GM21528 (cell line): ENCODE results near the gene PLXND1.
"Not testable (repeated sequence)": the region's sequence is repeated elsewhere in the genome, so short reads cannot be mapped to it uniquely, and the experiment has no call there.

ENCODE experiments used
- ATAC-seq: cut with Tn5 transposase; IDR thresholded peaks from one replicate; pipeline ENCODE4 v1.9.1; 2021; ENCODE audit warnings: mild to moderate bottlenecking, moderate library complexity; ENCODE audit not compliant: unreplicated experiment, low FRiP score

PLXND1 gene

DNA sequence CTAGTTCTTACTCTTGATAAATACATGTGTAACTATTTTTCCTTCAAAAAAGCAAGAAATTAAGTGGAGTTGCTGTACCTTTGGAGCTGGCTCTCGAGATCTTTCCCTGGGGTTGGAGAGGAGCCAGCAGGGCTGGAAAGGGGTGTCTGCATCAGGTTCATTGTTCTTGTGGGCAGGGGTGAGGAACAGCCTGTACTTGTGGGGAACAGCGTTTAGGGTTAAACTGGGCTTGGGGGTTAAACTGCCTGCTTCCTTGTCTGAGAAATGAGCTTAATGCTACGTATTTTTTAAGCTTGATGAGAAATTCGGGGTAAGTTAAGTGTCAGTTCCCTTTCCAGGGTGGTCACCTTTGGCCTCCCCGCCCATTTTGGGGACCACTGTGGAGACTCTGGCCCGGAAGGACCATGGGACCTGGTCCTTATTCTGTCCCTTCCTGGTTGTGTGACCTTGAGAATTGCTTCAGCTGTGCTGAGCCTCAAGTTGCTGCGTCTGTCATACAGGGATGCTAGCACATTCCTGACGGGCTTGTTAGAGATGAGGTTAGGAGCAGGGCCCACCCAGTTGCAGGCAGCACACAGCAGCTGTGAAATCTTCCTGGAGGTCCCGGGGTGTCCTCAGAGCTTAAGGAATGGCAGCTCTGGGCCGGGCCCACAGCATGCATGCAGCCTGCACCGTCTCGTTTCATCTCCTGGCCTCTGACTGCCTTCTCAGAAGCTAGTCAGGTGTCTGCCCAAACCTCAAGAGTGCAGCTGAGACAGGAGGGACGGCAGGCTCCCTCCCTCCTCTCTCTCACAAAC lies 51.9 kb downstream of the PLXND1 start:
- no peak for ATAC-seq

GRCh38 chr3:129553719-129554118 lies 52.8 kb downstream of the PLXND1 start:
- ATAC-seq, result no peak

GRCh38 chr3:129553171-129553570 lies 53.3 kb downstream of the PLXND1 start:
- ATAC-seq, result no peak

GRCh38 chr3:129552287-129553050 lies 54.0 kb downstream of the PLXND1 start:
- ATAC-seq, result no peak

- ATAC-seq, result no peak
Measured at GRCh38 chr3:129549805-129550204, 56.7 kb downstream of the PLXND1 start.

DNA sequence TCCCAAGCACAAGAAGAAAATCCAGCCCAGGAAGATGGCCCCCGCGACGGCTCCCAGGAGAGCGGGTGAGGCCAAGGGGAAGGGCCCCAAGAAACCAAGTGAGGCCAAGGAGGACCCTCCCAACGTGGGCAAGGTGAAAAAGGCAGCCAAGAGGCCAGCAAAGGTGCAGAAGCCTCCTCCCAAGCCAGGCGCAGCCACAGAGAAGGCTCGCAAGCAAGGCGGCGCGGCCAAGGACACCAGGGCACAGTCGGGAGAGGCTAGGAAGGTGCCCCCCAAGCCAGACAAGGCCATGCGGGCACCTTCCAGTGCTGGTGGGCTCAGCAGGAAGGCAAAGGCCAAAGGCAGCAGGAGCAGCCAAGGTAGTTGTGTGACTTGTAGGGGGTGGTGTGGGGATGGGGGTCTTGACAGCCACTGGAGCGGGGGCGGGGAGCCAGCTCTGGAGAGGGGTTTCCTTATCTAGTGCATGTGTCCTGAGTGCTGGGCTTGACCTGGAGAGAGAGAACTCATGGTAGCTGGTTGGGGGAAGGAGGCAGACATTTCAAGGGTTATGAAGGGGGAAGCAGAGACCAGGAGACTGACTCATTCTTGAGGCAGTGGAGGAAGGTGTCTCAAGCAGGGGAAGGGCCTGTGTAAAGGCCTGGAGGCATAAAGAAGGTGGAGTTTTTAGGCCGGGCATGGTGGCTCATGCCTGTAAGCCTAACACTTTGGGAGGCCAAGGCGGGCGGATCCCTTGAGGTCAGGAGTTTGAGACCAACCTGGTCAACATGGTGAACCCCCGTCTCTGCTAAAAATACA lies 57.3 kb downstream of the PLXND1 start:
- ATAC-seq, result no peak

- ATAC-seq, result no peak
Measured at GRCh38 chr3:129548104-129548965, 58.1 kb downstream of the PLXND1 start.

- ATAC-seq, result no peak
Measured at GRCh38 chr3:129547241-129547640, 59.2 kb downstream of the PLXND1 start.

GRCh38 chr3:129545951-129546350 lies 60.5 kb downstream of the PLXND1 start:
- not testable (repeated sequence) for ATAC-seq

DNA sequence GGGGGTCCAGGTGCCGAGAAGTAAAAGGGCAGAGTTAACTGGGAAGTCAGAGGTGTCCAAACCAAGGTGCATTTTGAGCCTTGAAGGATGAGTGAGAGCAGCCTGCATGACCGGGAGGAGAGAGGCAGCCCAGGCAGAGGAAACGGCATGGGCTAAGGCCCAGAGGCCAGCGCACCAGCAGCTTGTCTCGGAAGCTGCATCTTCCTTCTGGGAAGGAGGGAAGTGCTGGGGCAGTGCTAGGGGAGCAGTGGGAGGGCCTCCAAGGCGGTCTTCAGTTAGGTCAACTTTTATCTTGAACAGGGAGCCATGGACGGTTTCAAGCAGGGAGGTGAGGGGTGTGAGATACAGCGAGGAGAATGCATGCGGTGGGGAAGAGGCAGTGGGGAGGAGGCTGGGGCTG lies 62.5 kb downstream of the PLXND1 start:
- no peak for ATAC-seq

DNA sequence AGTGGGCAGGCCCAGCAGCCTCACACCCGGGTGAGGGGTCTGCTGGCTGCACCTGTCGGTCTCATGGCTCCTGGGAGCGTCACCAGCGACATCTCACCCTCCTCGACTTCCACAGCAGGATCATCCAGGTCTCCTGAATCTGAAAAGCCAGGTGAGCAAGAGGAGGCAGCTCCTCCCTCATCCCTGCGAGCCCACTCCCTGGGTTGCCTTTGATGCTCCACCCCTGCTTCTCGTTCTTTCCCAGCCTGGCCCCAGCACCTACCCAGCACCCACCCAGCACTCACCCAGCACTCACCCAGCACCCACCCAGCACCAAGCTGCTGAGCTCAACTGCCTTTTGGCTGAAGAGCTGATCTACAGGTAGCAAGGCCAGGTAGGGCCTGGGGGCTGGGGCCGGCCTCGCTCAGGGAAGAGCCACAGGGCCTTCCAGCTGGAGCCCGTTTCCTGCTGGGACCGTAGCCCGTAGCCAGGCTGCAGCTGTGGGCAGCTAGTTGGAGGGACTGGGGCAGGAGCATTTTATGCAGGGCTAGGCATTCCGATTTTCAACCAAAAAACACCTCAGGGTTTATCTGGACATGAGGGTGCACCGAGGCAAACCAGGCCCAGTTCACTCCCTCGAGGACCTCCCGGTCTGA lies 63.2 kb downstream of the PLXND1 start, which contains the start of gene H1-8:
Gene H1-8 (plus strand): TSS at position 20 of the 635 bp plus-strand sequence. CDS start 44 bp downstream, at position 64.
- ATAC-seq, result no peak

DNA sequence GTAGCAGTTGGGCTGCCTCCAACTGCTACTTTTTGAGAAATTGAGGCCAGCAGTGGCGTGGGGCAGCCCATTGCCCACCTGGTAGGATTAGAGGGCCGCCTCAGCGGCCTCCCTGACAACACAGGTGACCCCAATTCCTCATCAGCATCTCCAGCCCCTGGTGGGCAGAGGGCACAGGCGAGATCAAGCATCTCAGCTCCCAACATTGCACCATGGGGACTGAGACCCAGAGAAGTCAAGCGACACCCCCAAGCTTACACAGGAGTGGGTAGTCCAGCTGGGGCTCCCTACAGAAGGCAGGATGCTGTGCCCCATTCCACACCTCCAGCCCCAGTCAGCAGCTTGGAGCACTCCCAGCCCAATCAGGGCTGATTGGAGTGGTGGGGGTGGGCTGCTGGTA lies 63.7 kb downstream of the PLXND1 start:
- ATAC-seq, result no peak

GRCh38 chr3:129540776-129541516 lies 65.5 kb downstream of the PLXND1 start:
- no peak for ATAC-seq

GRCh38 chr3:129539206-129539605 lies 67.3 kb downstream of the PLXND1 start:
- no peak for ATAC-seq

GRCh38 chr3:129536804-129537203 lies 69.7 kb downstream of the PLXND1 start:
- ATAC-seq, result no peak

DNA sequence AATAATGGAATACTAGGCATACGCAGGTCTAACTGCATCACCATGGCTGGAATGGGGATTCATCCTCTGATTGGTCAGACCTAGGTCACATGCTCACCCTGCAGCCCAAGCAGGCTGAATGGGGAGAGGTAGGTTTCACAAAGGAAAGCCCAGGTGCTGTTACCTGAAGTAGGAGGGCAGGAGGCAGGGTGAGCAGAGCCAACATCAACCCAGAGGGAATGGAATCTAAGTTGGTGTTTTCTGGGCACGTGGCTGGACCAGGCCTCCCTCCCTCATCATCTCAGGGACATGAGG lies 70.2 kb downstream of the PLXND1 start:
- no peak for ATAC-seq

- ATAC-seq, result no peak
Measured at GRCh38 chr3:129535075-129535474, 71.4 kb downstream of the PLXND1 start.

DNA sequence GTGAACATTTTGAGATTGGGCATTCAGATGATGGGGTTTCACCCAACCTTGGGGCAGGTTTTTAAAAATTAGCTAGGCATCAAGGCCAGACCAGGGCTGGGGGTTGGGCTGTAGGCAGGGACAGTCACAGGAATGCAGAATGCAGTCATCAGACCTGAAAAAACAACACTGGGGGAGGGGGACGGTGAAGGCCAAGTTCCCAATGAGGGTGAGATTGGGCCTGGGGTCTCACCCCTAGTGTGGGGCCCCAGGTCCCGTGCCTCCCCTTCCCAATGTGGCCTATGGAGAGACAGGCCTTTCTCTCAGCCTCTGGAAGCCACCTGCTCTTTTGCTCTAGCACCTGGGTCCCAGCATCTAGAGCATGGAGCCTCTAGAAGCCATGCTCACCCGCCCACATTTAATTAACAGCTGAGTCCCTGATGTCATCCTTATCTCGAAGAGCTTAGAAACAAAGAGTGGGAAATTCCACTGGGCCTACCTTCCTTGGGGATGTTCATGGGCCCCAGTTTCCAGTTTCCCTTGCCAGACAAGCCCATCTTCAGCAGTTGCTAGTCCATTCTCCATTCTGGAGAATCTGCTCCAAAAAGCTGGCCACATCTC lies 71.9 kb downstream of the PLXND1 start:
- ATAC-seq, result no peak

DNA sequence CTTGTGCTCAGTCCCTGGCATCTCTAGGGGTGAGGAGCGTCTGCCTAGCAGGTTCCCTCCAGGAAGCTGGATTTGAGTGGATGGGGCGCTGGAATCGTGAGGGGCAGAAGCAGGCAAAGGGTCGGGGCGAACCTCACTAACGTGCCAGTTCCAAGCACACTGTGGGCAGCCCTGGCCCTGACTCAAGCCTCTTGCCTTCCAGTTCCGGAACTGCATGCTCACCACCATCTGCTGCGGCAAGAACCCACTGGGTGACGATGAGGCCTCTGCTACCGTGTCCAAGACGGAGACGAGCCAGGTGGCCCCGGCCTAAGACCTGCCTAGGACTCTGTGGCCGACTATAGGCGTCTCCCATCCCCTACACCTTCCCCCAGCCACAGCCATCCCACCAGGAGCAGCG lies 73.1 kb downstream of the PLXND1 start:
- ATAC-seq, result no peak
